Measurements from ENCODE around the gene NUDT6.
"Not testable (repeated sequence)": the region's sequence is repeated elsewhere in the genome, so short reads cannot be mapped to it uniquely, and the experiment has no call there.

DNA sequence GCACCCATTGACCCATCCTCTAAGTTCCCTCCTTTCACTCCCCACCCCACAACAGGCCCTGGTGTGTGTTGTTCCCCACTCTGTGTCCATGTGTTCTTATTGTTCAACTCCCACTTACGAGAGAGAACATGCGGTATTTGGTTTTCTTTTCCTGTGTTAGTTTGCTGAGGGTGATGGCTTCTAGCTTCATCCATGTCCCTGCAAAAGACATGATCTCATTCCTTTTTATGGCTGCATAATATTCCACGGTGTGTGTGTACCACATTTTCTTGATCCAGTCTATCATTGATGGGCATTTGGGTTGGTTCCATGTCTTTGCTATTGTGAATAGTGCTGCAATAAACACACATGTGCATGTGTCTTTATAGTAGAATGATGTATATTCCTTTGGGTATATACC lies 54.2 kb downstream of the NUDT6 start:
- TF ChIP-seq CTCF, POLR2A (IDR thresholded peaks at IDR 0.05): not testable (repeated sequence)

All from thyroid gland (tissue), 4 donors.